Measurements from ENCODE around the gene SYT7. TPM values are rescaled to one million over a fixed set of nuclear protein-coding genes. Genes with fewer than 3 reads are reported as not detected.

SYT7 gene
- total and polyA plus RNA-seq, 2 of the 4 experiments (the other 2 are of a cell fraction): under 0.01 to 0.19 TPM

GRCh38 chr11:61534025-61534932 is 46.6 kb downstream of the SYT7 start:
- Histone ChIP-seq H3K23ac (ENCODE audit: low read depth, low read length) (no peak overlapping the region), H3K56ac (ENCODE audit: extremely low read depth, insufficient read depth, low read length) (no peak overlapping the region), H3K4me1 (ENCODE audit: control insufficient read depth, insufficient read depth, low read length) (peaks cover 2% of the 10 kb centered on the region; the same call in 1 of the 2 replicates), H3K4me3 (ENCODE audit: insufficient read depth, low read depth, low read length) (no peak overlapping the region), H3K36me3 (ENCODE audit: control insufficient read depth, insufficient read depth, low read length) (no peaks in the 10 kb centered on the region), H2BK15ac (ENCODE audit: low read depth, low read length) (no peak overlapping the region), H3K14ac (replicated peaks; ENCODE audit: low read depth, low read length) (no peak overlapping the region), H3K4ac (ENCODE audit: low read depth, low read length) (no peak overlapping the region), H4K5ac (ENCODE audit: low read depth, low read length) (no peak overlapping the region), H3K9me3 (ENCODE audit: control insufficient read depth, insufficient read depth, low read length) (no peaks in the 10 kb centered on the region), H4K91ac (ENCODE audit: insufficient read depth, low read depth, low read length) (no peak overlapping the region), H3K9me1 (ENCODE audit: insufficient read depth, low read length) (no peaks in the 10 kb centered on the region; the same call in 1 of the 2 replicates), H3K27me3 (ENCODE audit: control insufficient read depth, insufficient read depth, low read length) (peaks cover 65% of the 10 kb centered on the region), H2AK5ac (ENCODE audit: low read depth, low read length) (no peak overlapping the region), H2BK120ac (ENCODE audit: low read depth, low read length) (no peak overlapping the region), H4K20me1 (ENCODE audit: insufficient read depth, low read length) (no peaks in the 10 kb centered on the region), H3K79me1 (ENCODE audit: low read depth in 1 of 2, low read length in 2 of 2) (no peaks in the 10 kb centered on the region), H3K18ac (ENCODE audit: low read depth, low read length) (no peak overlapping the region), H2BK5ac (ENCODE audit: low read depth, low read length, poor library complexity, severe bottlenecking) (no peak overlapping the region), H2AK9ac (replicated peaks; ENCODE audit: low read depth, low read length, poor library complexity) (no peak overlapping the region), H4K8ac (ENCODE audit: low read depth in 2 of 2, low read length in 2 of 2) (no peak overlapping the region), H3K4me2 (ENCODE audit: low read depth, low read length) (no peak overlapping the region), H2BK20ac (ENCODE audit: low read depth, low read length) (no peak overlapping the region), H3K9ac (ENCODE audit: low read depth, low read length) (no peak overlapping the region), H3K27ac (ENCODE audit: insufficient read depth, low read length) (no peak overlapping the region), H2AFZ (replicated peaks; ENCODE audit: low read length, poor library complexity) (no peak overlapping the region)
- no peak for DNase-seq
- 72% methylated on average over 23 of the region's 36 CpGs; no CpG with 5 or more reads in 1 of the 2 experiments for WGBS, 2 experiments (ENCODE audit: extremely low coverage in 2 of 2, insufficient read length in 1 of 2)
- POLR2A ChIA-PET (ENCODE audit: unreplicated experiment): no interaction called here
- CTCF ChIA-PET: no interaction called here
- ATAC-seq (ENCODE audit: low read depth): no peak
- intact Hi-C loops (cut with micrococcal nuclease) (loop anchor here (5.0 kb wide), 2 partner anchors 43 to 93 kb away; no protein-coding TSS in a partner anchor), in situ Hi-C loops (cut with MboI; ENCODE audit: low sequenced_read_pairs) (no loop called here), dilution Hi-C loops (cut with HindIII; ENCODE audit: low sequenced_read_pairs, unreplicated experiment) (no loop called here)
- no TSS peak for BruUV-seq (replicated peaks)
- TF ChIP-seq CHD1 (IDR thresholded peaks at IDR 0.05; ENCODE audit: low read depth, low read length): no peak
- TF ChIP-seq MXI1 (IDR thresholded peaks at IDR 0.05; ENCODE audit: borderline replicate concordance, low read depth, low read length): no peak
- no peak for TF ChIP-seq MAZ (IDR thresholded peaks at IDR 0.05; ENCODE audit: borderline replicate concordance, low read depth, low read length)
- no peak for TF ChIP-seq RAD21 (IDR thresholded peaks at IDR 0.05; ENCODE audit: low read length)
- no peak for TF ChIP-seq CEBPB (IDR thresholded peaks at IDR 0.05; ENCODE audit: low read depth, low read length)
- no peak for TF ChIP-seq FOS (IDR thresholded peaks at IDR 0.05; ENCODE audit: low read depth, low read length)
- TF ChIP-seq NFE2L2 (IDR thresholded peaks at IDR 0.05; ENCODE audit: low read depth, low read length): no peak
- no peak for TF ChIP-seq USF2 (IDR thresholded peaks at IDR 0.05; ENCODE audit: low read depth, low read length)
- TF ChIP-seq POLR2A (IDR thresholded peaks at IDR 0.05; ENCODE audit: low read depth, low read length): no peak
- no peak for TF ChIP-seq CTCF (conservative IDR thresholded peaks at IDR 0.05; ENCODE audit: low read depth, low read length)
- no peak for TF ChIP-seq MAFK (IDR thresholded peaks at IDR 0.05; ENCODE audit: low read depth, low read length)
- TF ChIP-seq BHLHE40 (IDR thresholded peaks at IDR 0.05; ENCODE audit: low read depth, low read length): no peak

Measured in IMR-90 (cell line).